ENCODE data around the gene UBTF.

Gene UBTF

GRCh38 chr17:44219616-44220212, at the start of gene UBTF:
UBTF (minus strand) TSS chr17:44219675; CDS start chr17:44218229, 1,446 bp downstream.
- DNase-seq (ENCODE audit: low spot score), result peak; percentile 58

- DNase-seq (ENCODE audit: low spot score), result no peak
Measured at GRCh38 chr17:44268709-44269534, 49.4 kb upstream of the UBTF start.

- DNase-seq (ENCODE audit: low spot score), result no peak
Measured at GRCh38 chr17:44267818-44268490, 48.5 kb upstream of the UBTF start, which contains the start of gene SLC4A1. SLC4A1 (minus strand) TSS chr17:44268135; CDS start chr17:44262866, 5,269 bp downstream.

GRCh38 chr17:44267165-44267455, 47.6 kb upstream of the UBTF start:
- DNase-seq (ENCODE audit: low spot score), result no peak

GRCh38 chr17:44266402-44267164, 47.1 kb upstream of the UBTF start:
- DNase-seq (ENCODE audit: low spot score), result no peak

- no peak for DNase-seq (ENCODE audit: low spot score)
Measured at GRCh38 chr17:44263345-44263902, 43.9 kb upstream of the UBTF start.

- DNase-seq (ENCODE audit: low spot score), result no peak
Measured at GRCh38 chr17:44262654-44263225, 43.3 kb upstream of the UBTF start.

- no peak for DNase-seq (ENCODE audit: low spot score)
Measured at GRCh38 chr17:44260296-44260695, 40.8 kb upstream of the UBTF start.

GRCh38 chr17:44258811-44259351, 39.4 kb upstream of the UBTF start:
- no peak for DNase-seq (ENCODE audit: low spot score)

- no peak for DNase-seq (ENCODE audit: low spot score)
Measured at GRCh38 chr17:44257815-44258760, 38.6 kb upstream of the UBTF start.

GRCh38 chr17:44256671-44257070, 37.2 kb upstream of the UBTF start:
- no peak for DNase-seq (ENCODE audit: low spot score)

GRCh38 chr17:44255915-44256314, 36.4 kb upstream of the UBTF start:
- no peak for DNase-seq (ENCODE audit: low spot score)

GRCh38 chr17:44254361-44255095, 35.1 kb upstream of the UBTF start:
- DNase-seq (ENCODE audit: low spot score), result no peak

- no peak for DNase-seq (ENCODE audit: low spot score)
Measured at GRCh38 chr17:44253006-44253405, 33.5 kb upstream of the UBTF start.

- no peak for DNase-seq (ENCODE audit: low spot score)
Measured at GRCh38 chr17:44251062-44251461, 31.6 kb upstream of the UBTF start.

- DNase-seq (ENCODE audit: low spot score), result no peak
Measured at GRCh38 chr17:44249501-44250246, 30.2 kb upstream of the UBTF start.

- no peak for DNase-seq (ENCODE audit: low spot score)
Measured at GRCh38 chr17:44247876-44248736, 28.6 kb upstream of the UBTF start.

GRCh38 chr17:44247440-44247841, 28.0 kb upstream of the UBTF start:
- no peak for DNase-seq (ENCODE audit: low spot score)
